COLO829 (cell line): ENCODE results near the gene SYT9.

Source experiments
- DNase-seq: peaks from one replicate; pipeline ENCODE4 v3.0.0; 2012; ENCODE audit warnings: low spot score

The SYT9 gene

DNA sequence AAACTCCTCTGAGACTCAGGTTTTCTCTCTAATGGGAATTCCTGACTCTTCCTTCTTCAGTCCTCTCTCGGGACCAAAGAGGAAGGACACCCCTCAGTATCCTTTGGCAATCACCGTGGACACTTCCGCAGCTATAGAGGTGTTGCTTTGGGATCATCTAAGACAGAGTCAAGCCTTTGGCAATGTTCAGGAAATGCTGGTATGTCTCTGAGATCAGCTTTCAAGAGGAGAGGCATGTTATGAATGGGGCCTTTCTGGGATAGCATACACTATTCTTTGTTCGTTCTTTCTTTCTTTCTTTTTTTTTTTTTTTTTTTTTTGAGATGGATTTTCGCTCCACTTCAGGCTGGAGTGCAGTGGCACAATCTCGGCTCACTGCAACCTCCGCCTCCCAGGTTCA, 219.4 kb downstream of the SYT9 start:
- peak; percentile 84 for DNase-seq

DNA sequence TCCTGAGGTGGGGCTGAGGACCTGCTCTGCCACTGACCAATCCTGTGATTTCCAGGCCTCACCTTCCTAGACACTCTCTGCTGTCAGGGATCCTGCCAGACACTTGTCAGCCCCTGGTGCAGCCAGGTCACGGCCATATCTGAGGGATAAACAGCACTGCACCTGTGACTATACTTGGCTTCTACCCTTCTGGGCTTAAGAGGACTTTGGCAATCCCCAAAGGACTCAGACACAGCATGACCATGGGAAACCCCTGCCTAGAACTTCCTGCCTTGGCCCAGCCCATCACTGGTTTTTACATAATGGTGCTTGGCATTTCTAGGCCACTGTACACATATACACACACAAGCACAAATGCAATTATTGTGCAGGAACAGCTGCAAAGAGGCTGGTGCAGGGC, 222.0 kb downstream of the SYT9 start:
- no peak for DNase-seq

DNA sequence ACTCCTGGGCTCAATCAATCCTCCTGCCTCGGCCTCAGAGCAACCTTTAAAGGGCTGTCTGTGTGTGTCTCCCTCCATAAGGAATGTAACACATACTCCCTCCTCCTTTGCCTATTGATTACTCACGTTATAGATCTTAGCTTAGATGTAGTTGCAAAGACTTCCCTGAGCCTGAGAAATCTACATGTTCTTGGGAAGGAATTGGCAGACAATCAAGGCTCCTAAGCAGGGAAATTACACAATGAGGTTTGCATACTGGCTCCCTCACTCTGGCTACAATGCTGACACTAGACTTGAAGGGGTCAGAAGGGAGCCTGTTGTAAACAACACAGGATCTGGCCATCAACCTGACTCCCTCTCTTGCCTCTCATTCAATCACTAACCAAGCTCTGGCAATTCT, 228.4 kb downstream of the SYT9 start:
- no peak for DNase-seq

DNA sequence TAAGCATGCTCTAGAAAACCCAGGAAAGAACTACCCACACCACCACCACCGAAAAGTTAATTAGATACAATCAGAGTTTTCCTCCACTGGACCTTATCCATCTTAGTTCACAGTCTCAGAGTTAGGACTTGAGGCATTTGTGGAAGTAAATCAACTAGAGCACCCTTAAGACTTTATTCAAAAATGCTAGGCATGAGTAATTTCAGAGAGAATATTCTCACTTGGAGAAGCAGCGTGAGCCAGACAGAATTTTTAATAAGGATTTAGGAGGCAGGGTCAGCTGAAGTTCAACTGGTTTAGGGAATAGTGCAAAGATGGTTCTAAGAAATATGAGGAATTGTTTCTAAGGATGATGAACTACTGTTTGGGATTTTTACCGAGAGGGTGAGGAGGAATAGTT, 232.4 kb downstream of the SYT9 start:
- no peak for DNase-seq

DNA sequence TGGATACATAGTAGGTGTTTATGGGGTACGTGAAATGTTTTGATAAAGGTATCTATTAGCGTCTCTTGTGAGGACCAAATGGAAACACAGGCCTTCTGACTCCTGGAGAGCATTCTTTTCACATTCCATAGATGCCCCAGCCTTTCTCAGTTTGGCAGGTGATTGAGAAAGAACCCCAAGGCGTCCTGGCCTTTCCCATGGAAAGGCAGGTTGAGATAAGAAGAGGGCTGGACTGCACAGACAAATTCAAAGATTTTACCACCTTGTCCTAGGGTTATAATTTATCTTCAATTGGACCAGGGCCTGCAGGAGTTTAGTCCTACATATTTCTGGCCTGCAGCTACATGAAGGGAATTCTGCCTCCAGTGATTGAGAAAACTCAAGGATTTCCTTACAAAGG, 232.9 kb downstream of the SYT9 start:
- DNase-seq = no peak

DNA sequence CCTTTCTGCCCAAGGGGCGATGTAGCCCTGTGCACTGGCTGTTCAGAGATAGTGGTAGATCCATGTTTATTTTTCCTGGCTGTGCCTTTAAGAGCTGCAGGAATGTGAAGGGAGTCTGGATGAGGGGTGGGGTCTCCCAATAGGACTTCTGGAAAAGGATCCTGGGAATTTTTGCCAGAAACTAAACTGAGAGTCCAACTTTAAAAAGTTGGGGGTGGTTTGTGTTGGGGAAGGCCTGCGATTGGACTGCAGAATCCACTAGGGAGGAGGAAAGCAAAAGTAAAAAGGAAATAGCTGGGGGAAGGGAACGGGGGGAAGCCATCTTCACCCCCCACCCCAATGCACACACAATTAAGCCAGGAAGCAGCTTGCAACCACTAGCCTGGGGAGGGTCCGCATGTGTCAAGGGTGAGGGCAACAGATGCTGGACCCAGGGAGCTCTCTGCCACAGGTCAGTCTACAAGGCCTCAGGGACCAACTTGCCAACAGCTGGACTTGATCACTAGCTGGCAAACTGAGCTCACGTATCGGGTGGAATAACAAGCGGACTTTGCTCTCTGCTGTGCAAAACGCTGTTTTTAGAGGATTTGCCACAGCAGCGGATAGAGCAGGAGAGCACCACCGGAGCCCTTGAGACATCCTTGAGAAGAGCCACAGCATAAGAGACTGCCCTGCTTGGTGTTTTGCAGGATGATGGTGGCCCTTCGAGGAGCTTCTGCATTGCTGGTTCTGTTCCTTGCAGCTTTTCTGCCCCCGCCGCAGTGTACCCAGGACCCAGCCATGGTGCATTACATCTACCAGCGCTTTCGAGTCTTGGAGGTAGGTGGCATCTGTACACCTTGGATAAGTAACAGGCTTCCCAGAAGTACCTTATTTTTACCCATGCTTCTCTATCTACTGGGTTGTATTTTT, 233.7 kb downstream of the SYT9 start, which contains the start of gene OLFML1:
Gene OLFML1 (plus strand): TSS at position 321 of the 912 bp plus-strand sequence. CDS start 370 bp downstream, at position 691.
- DNase-seq = no peak

DNA sequence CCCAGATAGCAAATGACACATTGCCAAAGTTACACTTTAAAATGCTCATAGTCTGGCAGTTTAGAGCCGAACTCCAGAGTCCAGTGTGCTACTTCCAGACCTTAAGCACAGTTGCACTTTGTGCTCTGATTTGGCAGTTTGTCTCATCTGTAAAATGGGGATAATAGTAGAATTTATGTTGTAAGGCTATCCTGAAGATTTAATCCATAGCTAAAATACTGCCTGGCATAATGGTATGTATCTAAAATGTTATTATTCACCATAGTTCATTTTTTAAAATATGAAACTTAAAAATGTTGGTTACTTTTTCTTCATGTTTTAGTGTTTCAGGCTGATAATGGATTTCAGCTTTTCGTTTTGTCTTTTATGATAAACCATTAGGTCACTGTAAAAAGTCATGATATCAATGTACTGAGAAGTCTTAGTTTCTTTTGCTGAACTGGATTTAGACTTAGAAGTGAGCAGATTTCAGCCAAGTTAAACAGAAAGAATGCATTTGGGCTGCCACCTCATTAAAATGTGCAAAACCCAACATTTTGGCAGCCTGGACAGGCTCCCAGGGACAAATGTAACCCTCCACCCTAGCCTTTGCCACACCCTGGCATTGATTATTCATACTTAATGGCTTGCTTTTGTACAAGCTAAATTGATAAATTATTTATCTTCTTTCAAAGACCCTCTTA, 234.5 kb downstream of the SYT9 start:
- no peak for DNase-seq

DNA sequence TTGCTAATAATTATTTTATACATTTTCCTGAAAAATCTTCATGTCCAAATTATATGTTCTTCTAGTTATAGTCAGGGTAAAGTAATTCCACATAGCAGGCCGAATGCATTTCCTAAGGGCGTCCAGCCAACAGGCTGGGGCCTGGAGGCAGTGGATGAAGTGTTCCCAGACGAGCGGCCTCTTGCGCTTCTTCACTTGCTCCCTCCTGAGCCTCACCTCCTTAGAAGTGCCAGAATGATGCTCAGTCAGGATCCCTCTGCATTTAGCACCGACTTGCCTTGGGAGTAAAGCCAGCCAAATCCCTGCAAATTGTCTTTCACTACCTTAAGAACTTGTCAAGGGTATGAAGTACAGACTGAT, 235.1 kb downstream of the SYT9 start:
- no peak for DNase-seq

DNA sequence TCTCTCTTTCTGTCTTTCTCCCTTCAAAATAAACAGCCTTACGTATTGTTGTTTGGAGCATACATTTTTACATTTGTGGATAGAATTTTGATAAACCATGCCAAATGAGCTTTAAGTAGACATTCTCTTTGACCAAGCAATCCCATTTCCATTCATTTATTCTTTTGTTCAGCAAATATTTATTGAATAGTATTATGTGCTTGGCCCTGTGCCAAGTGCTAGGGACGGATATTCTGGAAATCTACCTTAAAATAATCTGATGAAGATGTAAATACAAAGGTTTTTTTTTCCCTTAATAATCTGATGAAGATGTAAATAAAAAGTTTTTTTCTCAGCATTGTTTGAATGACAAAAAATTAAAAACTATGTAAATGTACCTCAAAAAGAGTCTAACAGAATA, 235.7 kb downstream of the SYT9 start:
- DNase-seq = no peak

DNA sequence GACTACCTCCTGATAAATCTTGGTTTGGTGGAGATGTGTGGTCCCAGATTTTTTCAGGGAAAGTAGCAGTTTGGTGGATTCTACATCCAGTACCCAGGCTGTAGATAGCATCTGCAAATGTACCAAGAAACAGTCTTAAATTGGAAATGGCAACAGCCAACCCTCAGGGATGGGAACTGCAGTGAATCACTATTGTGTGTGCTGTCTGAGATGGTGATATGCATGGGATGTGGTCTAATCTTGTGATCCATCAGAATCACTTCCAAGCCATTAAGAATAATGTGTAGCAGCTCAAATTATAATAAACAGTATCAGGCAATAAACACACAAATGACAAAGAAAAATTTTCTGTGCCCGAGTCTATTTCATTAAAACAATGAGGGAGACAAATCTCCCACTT, 237.0 kb downstream of the SYT9 start:
- DNase-seq = no peak

DNA sequence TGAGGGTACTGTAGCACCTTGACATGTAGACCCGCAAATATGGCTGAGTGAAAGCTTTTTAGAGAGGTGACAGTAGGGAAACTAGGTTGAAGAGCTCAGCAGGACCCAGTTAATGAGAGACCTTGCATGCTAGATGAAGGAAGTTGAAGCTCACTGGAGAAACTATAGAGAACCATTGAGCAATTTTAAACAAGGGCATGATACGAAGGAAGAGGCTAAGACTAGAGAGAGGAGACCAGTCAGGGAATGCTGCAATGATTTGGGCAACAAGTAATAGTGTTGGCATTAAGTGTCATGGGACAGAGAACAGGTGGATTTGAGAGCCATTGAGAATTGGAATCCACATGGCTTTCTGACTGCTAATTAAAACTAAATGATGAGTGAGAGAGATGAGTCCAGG, 237.7 kb downstream of the SYT9 start:
- DNase-seq = no peak

DNA sequence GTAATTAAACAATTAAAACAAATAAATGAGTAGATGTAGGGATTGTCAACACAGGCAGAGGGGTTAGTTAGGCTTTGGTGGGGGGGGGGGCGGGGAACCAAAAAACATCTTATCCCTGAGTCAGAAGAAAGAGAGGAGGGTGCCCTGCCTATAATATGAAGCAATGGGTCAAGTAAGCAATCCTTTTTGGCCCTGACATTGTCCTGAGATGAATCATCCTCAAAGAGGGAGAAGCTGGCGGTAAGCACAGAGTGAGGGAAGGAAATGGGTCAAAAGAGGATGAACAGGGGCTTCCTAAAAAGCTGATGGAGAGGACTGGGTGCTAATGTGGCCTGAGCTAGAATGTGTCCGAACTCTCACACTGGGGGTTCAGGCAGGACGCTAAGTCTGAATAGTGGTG, 238.3 kb downstream of the SYT9 start:
- DNase-seq = no peak

DNA sequence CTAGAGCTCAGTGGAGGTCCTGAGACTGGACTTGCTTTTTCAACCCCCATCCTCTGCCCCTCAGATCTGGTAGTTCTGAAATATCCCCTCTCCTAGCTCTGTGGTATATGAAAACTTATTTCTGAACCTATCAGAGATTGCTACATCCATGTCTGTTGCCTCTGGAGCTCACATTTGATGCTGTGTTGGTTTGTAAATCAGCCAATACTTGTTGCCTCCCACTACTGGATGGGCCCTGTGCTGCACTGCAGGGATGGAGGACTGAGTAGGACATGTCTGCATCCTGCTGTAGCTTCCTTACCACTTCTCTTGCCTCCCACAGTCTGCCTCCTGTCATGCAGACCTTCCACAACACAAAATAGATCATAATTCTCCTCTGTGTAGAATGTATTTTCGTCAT, 238.8 kb downstream of the SYT9 start:
- no peak for DNase-seq

DNA sequence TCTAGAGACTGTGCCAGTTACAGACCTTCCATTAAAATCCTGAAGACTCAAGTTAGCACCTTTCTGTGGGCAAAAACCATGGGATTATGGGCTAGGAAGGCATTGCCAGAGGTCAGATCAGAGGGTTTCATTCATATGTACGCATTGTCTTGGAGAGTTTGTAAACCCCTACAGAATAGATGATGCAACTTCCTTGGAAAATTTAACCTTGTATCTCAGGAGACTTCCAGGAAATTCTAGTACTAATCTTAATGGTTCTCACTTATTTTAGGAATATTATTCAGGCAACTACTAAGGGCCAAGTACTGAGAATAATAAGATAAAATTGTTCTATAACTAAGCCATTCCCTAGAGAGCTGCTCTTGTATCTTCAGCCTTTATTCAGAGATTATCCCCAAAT, 240.5 kb downstream of the SYT9 start:
- no peak for DNase-seq

DNA sequence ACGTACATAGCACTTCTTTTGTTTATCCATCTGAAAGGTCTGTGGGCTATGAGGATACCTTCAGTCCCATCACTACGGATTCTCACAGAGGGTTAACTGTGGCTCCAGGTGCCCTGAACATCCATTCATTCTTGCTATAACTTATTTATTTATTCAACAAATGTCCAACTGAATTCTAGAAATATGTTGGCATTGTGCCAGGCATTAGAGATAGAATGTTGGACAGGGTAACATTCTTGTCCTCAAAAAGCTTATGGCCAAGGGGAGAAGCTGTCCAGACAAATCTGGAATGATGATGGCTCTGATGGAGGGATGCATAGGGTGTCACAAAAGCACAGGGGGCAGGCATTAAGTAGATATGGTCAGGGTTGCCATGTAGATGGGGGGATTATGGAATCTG, 242.0 kb downstream of the SYT9 start:
- no peak for DNase-seq

DNA sequence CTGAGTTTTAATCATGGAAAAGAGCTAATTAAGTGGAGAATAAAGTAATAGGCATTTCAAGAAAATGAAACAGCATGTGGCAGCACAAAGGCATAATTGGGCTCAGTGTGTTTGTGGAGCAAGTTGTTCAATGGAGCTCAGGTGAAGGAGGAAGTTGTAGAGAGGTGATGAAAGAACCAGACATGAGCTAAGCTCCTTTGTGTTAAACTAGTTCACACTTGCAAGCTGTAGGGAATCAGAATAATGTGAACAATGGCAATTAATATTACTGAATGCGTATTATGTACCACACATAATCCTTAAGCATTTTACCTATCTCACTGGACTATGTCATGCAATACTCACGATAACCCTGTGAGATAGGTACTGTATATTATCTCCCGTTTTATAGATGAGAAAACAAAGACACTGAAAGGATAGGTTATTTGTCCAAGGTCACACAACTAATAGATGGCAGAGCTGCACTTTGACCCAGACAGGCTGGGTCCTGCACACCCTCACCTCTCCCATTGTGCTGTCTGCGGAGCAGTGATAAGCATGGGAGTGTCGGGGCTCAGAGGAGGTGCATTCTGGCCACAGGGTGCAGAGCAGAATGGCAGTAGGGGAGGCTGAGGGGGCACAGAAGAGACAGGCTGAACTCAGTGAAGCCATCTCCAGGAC, 242.5 kb downstream of the SYT9 start:
- DNase-seq = no peak

DNA sequence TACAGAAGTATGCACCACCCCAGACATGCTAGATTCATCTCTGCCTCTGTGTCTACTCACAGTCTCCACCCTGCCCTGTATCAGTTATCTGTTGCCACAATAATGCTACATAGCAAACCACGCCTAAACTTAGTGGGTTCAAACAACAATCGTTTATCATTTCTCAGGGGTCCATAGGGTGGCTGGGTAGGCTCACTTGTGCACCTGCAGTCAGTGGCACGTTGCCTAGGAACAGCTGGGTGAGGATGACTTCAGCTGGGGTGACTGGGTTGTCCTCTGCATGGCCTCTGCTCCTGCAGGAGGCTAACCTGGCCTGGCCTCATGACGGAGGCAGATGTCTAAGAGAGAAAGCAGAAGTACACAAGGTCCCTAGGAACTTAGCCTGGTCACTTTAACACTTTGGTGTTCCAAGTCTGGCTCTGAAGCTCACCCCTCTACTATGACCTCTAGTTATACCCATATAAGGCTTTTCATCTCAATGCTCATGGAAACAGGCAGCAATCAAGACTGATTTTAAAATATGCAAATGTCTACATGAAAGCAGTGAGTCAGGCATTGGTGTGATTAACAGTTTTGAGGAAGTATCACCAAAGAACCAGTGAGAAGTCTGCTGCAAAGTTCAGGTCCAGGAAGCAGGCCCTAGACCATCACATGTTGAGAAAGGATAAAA, 244.3 kb downstream of the SYT9 start:
- DNase-seq = no peak

DNA sequence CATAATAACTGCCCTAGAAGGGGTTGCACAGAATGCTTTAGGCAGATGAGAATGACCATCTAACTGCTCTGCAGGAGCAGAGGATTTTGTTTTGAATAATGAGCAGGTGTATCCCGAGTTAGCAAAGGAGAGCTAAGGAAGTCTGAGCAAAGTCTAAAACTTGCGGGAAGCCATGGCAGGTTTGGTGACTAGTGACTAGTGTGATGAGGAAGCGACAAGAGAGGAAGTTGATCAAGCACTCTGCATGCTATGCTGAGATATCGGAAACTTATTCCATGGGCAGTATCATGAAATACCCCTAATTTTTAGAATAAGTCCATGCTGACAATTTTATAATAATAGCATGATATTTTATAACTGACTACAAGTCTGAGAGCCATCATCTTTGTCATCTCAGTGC, 246.5 kb downstream of the SYT9 start:
- no peak for DNase-seq

DNA sequence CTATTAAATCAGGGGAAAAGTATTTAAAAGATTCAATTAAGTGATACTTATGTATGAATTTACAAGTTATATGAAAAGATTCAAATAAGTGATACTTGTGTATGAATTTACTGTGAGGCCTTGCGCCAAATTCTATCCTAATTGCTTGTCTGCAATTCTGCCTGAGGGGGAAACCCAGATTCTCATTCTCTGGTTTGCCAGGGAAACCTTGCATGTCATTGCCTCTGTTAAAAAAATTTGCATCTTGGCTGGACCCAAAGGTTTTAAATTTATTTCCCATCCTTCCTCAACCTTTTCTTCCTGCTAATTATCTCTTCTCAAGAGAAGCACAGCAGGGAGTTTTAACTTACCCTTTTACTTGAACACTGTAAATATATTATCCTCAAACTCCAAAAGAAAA, 247.4 kb downstream of the SYT9 start:
- DNase-seq = no peak

DNA sequence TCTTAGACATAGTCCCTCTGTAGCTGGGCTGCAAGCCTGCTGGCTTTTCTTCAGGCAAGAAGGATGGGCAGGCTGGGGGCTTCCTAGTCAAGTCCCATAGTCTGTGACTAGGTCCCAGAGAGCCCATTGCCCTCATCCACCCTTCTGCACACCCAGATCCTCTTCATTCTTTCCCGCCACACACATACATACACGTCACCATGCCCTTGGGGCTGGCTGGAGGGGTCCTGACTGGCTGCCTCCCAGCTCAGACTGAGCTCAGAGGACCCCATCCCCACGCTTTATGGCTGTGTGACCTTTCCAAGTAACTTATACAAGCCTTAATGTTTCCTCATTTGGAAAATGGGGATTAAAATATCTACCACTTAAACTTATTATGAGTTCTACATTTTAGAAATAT, 248.5 kb downstream of the SYT9 start:
- no peak for DNase-seq

DNA sequence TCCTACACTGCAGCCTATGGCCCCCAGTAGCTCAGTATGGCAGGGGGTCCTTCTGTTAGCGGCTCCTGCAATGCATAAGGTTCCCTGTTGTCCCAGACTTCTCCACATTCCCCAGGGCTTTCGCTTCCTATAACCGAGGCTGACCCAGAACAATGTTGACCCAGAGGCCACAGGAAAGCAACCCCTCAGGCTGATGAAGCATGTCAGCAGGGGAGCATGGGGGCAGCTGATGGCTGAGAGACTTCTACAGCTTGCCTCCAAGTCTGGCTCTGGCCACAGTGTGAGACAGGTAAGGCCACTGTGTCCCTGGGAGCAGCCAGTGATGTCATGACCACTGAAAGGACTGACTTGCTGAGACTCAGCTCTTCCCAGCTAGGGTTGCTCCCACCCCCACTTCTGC, 249.5 kb downstream of the SYT9 start:
- DNase-seq = no peak

DNA sequence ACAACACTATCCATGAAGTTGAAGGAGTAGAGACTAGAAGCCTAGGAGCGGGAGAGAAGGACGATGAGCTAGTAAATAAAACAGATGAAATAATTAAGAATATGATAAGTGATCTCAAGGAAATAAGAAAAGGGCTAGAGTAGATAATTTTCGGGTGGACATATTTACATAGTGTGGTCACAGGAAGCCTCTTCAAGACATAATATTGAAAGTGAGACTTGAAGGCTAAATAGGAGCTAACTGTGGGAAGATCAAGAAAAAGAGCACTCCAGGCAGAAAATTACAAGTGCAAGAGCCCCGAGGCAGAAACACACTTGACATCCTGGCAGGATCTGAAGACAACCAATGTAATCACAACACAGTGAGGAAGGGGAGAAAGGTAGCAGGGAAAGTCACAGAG, 250.2 kb downstream of the SYT9 start:
- no peak for DNase-seq

DNA sequence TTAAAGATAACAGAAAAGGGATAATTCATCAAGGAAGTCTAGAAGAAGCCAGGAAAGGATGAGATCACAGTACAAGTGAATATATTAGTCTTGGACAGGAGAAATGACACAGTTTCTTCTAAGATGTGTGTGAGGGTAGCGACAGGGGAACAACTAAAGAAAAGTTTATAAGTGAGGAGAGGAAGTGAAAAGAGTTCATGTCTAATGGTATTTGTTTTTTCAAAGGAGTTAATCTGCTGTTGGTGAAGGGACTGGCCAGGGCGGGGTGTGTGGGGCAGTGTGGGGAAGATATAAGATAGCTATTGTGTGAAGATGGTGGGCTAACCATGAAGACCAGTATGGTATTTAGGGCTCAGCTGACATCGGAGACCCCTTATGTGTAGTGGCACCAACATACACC, 254.5 kb downstream of the SYT9 start:
- DNase-seq = no peak
